HG02610 (cell line): ENCODE measurements around the gene KIAA0232.
"Not testable (repeated sequence)": the region's sequence is repeated elsewhere in the genome, so short reads cannot be mapped to it uniquely, and the experiment has no call there.

Experiments
- ATAC-seq: cut with Tn5 transposase; IDR thresholded peaks from one replicate; pipeline ENCODE4 v1.9.1; 2021; ENCODE audit warnings: mild to moderate bottlenecking, moderate library complexity; ENCODE audit not compliant: unreplicated experiment

KIAA0232 gene

DNA sequence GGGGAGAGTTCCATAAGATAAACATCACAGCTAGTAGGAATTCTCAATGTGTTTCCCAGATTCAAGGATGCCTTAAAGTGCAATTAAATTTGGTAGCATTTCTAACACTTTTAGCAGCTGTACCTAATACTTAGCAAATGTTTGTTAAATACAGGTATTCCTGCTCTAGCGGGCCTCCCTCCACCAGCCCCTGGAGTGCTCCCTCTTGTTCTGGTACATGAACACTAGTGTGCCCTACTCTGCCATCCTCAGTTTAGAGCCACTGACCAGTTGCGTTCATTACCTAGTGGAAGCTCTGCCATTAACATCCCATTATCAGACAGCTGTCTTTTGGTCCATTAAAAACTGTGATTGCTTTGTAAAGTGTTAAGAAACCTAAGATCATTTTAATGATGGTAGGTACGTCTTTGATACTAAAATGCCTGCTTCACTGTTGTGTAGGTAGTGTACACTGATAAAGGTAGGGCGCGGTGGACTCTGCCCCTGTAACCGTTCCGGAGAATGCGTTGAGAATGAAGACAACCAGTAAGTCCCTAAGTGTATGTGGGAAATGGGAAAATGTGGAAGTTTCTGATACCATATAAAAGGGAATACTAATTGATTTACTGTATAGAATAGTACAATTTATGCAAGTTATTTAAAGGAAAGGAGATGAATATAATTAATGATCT lies 21.7 kb downstream of the KIAA0232 start:
- no peak for ATAC-seq

DNA sequence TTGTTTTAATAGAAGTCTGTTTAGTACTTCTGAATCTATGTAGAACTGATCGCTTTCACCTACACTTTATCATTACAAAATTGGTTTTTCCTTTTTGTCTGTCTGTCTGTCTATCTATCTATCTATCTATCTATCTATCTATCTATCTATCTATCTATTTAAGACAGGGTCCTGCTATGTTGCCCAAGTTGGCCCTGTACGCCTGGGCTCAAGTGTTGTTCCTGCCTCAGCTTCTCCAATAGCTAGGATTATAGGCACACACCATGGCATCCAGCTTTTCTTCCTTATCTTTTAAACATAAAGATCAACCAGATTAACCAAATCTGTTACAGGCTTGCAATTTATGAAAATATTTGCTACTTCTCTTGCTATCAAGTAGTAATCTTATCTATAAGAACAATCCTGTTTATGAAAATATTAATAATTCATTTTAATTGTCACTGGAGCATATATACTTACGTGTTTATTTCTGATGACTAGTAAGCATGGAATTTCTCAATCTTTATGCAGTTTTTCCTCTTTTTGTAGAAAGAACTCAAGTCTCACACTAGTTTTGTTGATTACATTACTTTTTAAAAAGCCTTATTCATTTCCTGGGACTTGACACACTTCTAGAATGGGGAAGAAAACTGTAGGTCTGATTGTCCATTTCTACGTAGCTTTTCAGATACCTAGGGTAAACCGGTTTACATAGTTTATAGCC lies 24.5 kb downstream of the KIAA0232 start:
- no peak for ATAC-seq

DNA sequence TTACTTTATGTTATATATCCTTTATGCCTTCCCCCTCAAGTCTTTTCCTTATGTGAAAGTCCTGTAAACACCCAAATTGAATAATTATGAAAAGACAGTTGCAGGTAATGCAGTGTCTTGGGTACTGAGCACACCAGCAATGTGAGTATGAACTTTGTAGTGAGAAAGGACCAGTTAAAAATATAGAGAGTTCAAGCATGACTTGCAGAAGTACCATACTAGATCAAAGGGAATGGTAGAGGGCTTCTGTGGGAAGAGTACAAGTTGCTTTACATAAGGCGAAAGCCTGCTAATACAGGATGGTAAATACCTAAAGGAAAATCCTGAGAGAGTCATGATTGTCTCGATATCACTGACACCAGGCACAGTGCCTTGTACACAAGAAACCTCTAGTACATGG lies 25.7 kb downstream of the KIAA0232 start:
- ATAC-seq = no peak

DNA sequence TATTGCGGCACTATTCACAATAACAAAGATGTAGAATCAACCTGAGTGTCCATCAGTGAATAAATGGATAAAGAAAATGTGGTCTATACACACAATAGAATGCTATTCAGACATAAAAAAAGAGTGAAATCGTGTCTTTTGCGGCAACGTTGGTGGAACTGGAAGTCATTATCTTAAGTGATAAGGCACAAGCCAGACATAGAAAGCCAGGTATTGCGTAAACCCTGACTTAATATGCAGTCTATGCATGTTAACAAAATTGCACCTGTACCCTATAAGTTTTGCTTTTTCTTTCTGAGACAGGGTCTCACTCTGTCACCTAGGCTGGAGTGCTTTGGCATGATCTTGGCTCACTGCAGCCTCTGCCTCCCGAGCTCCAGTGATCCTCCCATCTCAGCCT lies 28.6 kb downstream of the KIAA0232 start:
- no peak for ATAC-seq

DNA sequence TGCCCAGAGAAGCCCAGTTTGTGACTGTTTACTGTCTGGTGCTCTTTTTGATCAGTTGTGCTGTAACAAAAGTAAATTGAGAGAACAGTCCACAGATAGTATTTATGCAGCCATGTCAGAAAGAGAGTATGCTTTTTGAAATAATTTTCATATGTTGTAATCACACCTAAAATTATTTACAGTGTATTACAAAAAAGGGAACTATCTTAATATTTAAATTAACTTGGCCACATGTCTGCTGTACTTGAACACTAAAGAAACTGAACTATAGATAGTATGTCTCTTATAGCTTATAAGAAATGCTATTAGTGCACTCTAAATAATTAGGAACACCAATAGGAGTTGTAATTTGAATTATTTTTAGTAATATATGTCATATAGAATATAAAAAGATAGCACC lies 30.2 kb downstream of the KIAA0232 start:
- no peak for ATAC-seq

DNA sequence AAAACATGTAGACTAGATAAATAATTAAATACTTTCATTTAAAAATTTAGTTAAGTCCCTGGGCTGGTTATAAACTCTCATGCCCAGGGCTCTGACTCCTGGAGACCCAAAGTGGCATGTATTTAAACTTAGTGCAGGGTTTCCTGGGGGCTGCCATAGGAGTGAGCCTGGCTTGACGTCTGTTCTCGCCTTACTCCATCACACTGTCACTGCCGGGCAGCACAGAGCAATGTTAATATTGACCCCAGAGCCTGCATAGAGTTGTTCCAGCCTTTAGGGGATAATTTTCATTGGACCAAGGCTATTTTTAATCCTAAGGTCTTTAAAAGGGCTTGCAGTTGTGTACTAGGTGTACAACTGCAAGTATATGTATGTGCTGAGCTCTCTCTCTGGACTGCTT lies 31.2 kb downstream of the KIAA0232 start:
- no peak for ATAC-seq

DNA sequence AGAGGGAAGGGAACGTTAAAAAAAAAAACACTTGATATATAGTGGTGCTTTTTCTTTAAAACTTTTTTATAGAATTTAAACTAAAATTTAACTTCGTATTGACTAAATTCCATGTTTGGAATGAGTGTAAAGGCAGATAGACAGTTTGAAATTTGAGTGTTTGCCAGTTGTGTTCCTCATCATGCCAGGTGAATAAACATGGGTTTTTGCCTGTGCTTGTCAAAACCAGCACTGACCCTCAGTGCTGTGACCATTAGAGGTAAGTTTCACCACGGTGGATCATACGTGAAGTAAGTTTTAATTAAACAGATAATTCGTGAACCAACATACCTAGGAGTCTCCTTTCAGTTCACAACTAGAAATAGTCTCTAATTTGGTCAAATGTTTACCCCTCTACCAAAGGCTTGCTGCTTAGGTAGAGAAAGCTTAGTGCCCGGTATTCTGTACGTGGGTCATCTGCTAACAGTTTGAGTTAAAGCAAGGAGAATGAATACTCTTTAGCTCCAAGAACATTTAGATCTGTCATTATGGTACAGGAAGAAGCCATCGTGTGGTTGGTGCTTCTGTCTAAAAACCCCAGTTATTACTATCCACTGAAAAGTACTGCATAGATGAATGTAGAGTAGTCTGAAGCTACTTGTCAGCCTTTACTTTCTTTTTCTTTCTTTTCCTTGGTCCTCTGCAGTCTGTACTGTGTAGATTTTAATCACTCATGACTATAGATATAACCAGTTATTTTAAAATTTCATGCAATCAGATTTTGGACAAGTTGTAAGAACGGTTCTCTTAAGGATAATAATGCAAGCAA lies 32.7 kb downstream of the KIAA0232 start:
- no peak for ATAC-seq

DNA sequence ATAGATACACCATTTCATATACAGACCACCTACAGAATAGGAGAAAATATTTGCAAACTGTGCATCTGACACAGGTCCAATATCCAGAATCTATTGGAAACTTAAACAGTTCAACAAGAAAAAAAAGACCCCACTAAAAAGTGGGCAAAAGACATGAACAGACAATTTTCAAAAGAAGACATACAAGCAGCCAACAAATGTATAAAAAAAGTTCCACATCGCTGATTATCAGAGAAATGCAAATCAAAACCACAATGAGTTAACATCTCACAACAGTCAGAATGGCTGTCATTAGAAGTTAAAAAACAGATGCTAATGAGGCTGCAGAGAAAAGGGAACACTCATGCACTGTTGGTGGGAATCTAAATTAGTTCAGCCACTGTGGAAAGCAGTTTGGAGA lies 36.8 kb downstream of the KIAA0232 start:
- no peak for ATAC-seq

DNA sequence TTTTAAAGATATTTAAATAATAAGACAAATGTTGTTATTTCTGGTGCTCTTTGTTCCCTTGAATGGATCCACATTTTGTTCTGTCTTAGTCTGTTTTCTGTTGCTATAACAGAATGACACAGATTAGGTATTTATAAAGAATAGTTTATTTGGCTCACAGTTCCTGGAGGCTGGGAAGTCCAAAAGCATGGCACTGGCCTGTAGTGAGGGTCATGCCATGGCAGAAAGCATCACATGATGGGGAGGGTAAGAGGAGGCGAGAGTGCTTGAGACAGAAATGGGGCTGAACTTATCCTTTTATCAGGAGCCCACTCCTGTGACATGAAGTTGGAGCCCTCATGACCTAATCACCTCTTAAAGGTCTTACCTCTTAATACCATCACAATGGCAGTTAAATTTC lies 38.2 kb downstream of the KIAA0232 start:
- ATAC-seq = no peak

DNA sequence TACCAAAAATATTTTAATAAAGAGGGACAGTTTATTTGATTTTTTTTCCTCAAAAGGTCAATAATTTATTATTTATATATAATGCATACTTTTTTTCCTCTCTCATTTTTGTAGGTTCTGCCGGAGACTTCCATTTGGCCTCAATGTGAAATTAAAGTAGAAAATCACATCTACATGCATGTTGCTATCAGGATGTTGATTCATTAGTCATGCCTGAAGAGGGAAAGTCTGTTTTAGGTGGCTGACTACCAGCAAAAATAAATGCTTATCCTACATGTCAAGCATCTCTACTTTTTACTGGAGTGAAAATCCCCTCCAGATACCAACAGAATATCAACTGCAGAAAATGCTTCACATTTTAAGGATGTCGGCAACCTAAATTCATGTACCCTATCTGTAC lies 41.5 kb downstream of the KIAA0232 start:
- ATAC-seq = no peak

DNA sequence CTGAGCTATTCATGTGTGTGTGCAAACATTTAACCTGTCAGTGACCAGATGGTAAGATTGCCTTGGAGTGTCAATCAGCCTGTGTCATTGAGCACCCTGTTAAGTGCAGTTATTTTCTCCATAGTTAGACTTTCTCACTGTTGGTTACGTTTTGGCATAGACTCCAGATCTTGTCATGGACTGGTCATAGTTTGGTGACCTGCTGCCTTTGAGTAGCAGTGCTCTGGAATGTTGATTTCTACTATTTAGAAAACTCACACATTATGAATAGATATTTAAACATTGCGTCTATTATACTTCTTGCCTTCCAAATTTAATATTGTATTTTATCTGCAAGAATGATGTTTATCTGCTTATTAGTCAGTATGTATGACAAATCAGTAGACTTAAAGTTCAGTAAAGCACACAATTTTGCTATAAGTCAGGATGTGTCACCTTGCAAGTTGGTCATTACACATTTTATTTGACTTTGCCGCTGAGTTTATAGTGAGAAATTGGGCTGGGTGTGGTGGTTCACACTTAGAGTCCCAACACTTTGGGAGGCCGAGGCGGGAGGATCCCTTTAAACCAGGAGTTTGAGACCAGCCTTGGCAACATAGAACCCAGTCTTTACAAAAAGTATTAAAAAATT lies 42.4 kb downstream of the KIAA0232 start:
- no peak for ATAC-seq

DNA sequence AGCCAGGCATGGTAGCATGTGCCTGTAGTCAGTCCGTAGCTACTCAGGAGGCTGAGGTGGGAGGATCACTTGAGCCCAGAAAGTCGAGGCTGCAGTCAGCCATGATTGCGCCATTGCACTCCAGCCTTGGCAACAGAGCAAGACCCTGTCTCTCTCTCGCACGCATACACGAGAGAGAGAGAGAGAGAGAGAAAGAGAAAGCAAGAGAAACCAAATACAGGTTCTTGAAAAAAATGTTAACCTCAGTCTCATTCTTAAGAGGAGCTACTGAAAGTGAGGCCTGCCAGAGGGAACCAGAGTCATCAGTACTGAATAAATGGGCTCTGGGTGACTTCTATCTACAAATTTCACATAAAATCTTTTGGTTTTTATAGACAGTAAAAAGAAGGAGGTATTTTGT lies 42.9 kb downstream of the KIAA0232 start:
- ATAC-seq = no peak

DNA sequence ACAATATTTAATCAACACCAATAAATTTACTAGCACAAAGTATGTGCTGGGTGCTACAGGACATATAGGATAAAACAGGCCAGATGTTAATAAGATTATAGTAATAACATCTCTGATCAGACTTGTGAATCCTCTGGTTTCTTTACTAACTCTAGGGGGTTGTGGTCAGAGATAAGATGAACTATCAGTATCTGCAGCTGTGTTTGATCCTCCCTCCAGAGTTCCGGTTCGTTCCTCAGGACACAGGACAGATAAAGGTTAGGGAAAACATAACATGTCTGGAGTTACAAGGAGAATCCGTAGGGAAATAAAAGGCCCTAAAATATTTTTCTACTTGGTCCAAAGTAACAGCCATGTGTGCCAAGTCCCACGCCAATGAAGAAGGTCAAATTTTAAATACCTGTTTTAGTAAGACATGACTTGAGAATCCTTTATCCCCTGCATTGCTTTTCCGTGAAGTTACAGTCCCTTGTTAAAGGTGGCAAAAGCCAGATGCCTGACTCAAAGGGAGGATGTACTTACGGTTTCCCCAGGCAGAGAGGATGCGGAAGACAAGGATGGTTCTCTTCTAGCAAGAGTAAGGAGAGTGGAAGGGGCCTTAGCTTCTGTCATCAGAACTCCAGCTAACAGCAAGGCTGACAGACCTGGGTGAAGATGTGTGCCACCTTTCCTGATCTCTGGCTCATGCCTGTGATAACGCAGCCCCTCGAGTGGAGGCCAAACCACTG lies 44.4 kb downstream of the KIAA0232 start:
- ATAC-seq = no peak

DNA sequence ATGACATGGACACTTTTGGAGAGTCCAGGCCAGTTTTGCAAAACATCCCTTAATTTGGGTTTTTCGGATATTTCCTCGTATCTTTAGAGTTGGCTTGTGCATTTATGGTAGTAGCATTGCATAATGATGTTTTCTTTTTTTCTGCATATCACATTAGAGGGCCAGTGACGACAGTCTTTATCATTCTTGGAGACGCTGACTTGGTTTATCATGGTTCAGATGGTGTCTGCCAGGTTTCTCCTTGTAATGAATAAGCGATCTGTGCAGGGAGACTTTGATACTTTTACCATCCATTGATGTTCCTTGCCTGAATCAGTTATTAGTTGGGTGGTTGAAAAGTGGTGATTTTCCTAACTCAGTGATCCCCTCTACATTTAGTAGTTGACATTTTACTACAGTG lies 46.6 kb downstream of the KIAA0232 start:
- no peak for ATAC-seq

DNA sequence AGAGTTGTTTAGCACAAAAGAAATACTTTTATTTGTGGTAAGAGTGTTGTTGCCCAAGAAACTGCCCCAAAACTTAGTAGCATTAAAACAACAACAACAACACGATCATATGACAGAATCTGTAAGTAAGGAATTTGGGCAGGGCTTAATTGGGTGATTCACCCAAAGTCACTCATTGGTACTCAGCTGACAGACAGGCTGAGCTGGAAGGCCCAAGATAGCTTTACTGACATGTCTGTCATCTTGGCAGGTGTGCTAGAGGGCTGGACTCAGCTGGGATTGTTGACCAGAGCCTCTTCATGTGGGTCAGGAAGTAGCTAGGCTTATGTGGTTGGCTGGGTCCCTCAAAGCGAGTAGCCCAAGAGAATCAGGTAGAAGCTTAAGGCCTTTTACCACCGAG lies 52.3 kb downstream of the KIAA0232 start:
- ATAC-seq = no peak

DNA sequence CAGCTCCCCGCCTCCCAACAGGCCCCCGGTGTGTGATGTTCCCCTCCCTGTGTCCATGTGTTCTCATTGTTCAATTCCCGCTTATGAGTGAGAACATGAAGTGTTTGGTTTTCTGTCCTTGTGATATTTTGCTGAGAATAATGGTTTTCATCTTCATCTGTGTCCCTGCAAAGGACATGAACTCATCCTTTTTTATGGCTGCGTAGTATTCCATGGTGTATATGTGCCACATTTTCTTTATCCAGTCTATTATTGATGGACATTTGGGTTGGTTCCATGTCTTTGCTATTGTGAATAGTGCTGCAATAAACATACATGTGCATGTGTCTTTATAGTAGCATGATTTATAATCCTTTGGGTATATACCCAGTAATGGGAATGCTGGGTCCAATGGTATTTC lies 53.1 kb downstream of the KIAA0232 start:
- not testable (repeated sequence) for ATAC-seq

DNA sequence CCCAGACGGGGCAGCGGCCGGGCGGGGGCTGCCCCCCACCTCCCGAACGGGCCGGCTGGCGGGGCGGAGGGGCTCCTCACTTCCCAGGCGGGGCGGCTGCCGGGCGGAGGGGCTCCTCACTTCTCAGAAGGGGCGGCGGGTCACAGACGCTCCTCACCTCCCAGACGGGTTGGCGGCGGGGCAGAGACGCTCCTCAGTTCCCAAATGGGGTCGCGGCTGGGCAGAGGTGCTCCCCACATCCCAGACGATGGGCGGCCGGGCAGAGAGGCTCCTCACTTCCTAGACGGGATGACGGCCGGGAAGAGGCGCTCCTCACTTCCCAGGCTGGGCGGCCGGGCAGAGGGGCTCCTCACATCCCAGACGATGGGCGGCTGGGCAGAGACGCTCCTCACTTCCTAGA lies 54.6 kb downstream of the KIAA0232 start:
- ATAC-seq = not testable (repeated sequence)

DNA sequence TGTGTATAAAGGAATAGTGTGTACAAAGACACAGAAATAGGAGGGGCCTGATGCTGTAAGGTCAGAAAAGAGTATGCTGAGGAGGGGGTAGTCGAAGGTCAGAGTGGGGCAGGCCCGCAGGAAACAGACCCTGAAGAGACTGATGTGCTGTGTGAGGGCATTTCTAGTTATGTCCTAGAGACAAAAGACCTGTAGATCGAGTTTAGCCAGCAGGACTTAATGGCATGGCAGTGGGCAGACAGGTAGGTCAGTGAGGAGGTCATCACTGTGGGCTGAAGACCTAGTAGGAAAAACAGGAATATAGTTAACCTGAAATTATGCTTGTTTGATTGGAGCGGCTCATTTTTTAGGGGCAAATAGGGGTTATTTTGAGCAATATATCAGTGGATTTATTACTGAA lies 57.1 kb downstream of the KIAA0232 start:
- ATAC-seq = no peak

DNA sequence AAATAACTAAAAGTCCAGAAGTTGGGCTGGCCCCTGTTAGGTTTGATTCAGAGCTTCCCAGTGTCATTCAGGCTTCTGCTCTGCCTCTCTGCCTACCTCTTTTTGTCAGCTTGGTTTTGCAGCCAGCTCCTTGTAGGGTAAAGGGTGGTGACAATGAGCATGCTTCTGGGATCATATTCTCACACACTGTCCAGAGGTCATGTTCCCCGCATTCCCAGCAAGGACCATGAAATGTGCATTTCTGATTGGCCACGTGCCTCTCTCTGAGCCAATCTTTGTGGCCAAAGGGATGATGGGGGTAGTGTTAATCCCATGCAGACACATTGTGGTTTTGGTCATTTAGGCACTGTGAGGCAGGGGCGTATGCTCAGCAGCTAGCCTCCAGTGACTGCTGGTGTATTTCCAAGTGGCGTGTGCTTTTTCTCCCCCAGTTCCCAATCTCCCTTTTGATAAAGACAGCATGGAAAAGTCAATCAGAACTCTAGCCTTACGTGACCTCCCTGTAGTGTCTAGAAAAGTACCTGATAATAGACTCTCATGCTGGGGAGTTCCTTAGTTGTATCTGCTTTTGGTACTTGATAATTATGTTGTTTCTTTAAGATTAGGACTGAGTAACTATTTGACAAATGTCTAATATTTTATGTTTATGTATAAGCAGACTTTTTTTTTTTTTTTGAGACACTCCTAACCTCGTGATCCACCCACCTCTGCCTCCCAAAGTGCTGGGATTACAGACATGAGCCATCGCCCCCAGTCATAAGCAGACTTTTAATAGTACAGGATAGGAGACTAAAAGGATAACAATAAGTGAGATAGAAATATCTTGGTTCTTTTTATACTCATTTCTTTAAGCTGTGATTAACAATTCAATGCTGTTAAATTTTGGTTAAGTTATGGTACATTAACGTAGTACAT lies 57.8 kb downstream of the KIAA0232 start:
- ATAC-seq = no peak

DNA sequence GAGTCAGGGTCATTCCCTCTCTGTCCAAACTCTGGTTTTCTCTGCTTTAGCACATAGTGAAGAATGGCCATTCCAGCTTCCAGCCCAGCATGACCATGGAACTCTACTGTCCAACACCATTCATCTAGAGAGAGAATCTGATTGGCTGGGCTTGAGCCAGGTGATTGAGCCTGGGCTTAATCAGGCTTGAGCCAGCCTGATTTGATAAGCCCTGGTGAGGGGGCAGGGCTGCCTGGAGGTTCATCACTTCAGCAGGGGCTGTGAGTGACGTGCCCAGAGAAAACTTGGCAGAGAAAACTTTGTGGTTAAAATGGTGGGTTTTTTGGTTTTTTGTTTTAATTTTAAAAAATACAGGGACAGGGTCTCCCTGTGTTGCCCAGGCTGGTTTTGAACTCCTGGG lies 62.5 kb downstream of the KIAA0232 start:
- no peak for ATAC-seq
